ENCODE data around the gene LRRC41.
"Not testable (repeated sequence)": the region's sequence is repeated elsewhere in the genome, so short reads cannot be mapped to it uniquely, and the experiment has no call there.

LRRC41 gene

GRCh38 chr1:46242918-46243317, 60.5 kb downstream of the LRRC41 start:
- no peak for DNase-seq (ENCODE audit: low read depth)

DNA sequence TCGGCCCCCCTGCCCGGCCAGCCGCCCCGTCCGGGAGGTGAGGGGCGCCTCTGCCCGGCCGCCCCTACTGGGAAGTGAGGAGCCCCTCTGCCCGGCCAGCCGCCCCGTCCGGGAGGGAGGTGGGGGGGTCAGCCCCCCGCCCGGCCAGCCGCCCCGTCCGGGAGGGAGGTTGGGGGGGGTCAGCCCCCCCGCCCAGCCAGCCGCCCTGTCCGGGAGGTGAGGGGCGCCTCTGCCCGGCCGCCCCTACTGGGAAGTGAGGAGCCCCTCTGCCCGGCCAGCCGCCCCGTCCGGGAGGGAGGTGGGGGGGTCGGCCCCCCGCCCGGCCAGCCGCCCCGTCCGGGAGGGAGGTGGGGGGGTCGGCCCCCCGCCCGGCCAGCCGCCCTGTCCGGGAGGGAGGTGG, 61.7 kb downstream of the LRRC41 start:
- DNase-seq (ENCODE audit: low read depth): not testable (repeated sequence)

GRCh38 chr1:46238865-46239264, 64.6 kb downstream of the LRRC41 start:
- not testable (repeated sequence) for DNase-seq (ENCODE audit: low read depth)

- no peak for DNase-seq (ENCODE audit: low read depth)
Observed at GRCh38 chr1:46236882-46237281, 66.5 kb downstream of the LRRC41 start.

DNA sequence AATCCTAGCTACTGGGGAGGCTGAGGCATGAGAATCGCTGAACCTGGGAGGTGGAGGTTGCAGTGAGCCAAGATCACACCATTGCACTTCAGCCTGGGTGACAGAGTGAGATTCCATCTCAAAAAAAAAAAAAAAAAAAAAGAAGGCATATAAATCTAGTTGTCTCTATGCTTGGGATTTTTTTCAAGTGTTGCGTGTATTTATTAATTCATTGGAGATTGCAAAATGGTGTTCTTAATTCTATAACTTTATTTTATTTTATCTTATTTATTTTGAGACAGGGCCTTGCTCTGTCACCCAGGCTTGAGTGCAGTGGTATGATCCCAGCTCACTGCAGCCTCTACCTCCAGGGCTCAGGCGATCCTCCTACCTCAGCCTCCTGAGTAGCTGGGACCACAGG, 72.2 kb downstream of the LRRC41 start:
- not testable (repeated sequence) for DNase-seq (ENCODE audit: low read depth)

Data from stimulated activated CD4-positive, alpha-beta T cell treated with anti-CD3 and anti-CD28 coated beads, Interleukin-2, amount 100 ng/mL, for 4 hours (primary cell).